22Rv1 (cell line): ENCODE data around the gene PTBP1.

Experiments used
- ZFX ChIP-seq: fragments of 450-650 bp; IDR thresholded peaks from 2 replicates; pipeline ENCODE4 v1.6.1; 2017; ENCODE audit warnings: antibody characterized with exemption, borderline replicate concordance
- TF ChIP-seq, protein P1 (sequence below): fragments of 450-650 bp; IDR thresholded peaks from 2 replicates; pipeline ENCODE4 v1.5.1; 2017; ENCODE audit warnings: mild to moderate bottlenecking

DNA sequence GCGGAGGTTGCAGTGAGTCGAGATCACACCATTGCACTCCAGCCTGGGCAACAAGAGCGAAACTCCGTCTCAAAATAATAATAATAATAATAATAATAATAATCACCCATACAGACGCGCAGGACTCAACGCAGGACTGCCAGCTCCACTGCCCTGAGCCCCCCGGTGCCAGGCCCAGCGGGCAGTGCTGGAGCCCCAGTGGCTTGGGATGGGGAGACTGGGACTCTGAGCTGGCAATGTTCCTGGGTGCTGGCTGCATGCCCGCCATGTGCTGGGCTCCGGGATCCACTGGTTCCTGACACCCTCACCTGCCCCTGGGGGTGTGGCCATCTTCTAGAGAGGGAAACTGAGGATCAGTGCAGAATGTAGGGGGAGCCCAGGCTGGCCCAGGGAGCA is 30.1 kb downstream of the PTBP1 start:
- TF ChIP-seq, protein P1, sequence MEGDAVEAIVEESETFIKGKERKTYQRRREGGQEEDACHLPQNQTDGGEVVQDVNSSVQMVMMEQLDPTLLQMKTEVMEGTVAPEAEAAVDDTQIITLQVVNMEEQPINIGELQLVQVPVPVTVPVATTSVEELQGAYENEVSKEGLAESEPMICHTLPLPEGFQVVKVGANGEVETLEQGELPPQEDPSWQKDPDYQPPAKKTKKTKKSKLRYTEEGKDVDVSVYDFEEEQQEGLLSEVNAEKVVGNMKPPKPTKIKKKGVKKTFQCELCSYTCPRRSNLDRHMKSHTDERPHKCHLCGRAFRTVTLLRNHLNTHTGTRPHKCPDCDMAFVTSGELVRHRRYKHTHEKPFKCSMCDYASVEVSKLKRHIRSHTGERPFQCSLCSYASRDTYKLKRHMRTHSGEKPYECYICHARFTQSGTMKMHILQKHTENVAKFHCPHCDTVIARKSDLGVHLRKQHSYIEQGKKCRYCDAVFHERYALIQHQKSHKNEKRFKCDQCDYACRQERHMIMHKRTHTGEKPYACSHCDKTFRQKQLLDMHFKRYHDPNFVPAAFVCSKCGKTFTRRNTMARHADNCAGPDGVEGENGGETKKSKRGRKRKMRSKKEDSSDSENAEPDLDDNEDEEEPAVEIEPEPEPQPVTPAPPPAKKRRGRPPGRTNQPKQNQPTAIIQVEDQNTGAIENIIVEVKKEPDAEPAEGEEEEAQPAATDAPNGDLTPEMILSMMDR = no peak
- TF ChIP-seq ZFX = no peak
